ENCODE measurements around the gene SGTA. TPM values are rescaled to one million over a fixed set of nuclear protein-coding genes. Genes with fewer than 3 reads are reported as not detected.

The SGTA gene
- total and polyA plus RNA-seq, 2 of the 13 experiments (the other 11 are each of a cell fraction or from before 2014, with no cell fraction given): 43.9 to 47.4 TPM

DNA sequence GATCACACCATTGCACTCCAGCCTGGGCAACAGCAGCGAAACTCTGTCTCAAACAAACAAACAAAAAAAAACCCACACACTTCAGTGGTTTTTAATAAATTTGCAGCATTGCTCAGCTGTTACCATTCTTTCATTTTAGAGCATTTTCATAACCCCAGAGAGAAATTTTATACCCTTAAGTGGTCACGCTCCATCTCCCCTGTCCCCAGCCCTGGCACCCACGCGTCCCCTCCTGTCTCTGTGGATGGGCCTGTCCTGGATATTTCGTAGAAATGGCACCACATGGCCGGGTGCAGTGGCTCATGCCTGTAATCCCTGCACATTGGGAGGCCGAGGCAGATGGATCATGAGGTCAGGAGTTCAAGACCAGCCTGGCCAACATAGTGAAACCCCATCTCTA lies 10.1 kb upstream of the SGTA start:
- Histone ChIP-seq H3K27ac (ENCODE audit: extremely low read length, insufficient read depth, low read length) (no peak overlapping the region), H3K79me2 (ENCODE audit: insufficient read depth, low read length) (peaks cover 11% of the 10 kb centered on the region), H3K9ac (ENCODE audit: insufficient read depth, low read depth, low read length) (no peak overlapping the region), H3K4me3 (replicated peaks in 1 of 3; ENCODE audit: insufficient read depth in 1 of 3, low read depth in 2 of 3, low read length in 3 of 3) (no peak overlapping the region), H4K20me1 (ENCODE audit: insufficient read depth, low read length) (peaks cover 15% of the 10 kb centered on the region), H3K36me3 (replicated peaks in 1 of 2; ENCODE audit: control insufficient read depth in 1 of 2, insufficient read depth in 2 of 2, low read length in 2 of 2) (peaks cover 20 to 57% of the 10 kb centered on the region in 2 experiments), H3K27me3 (ENCODE audit: control insufficient read depth in 1 of 2, insufficient read depth in 2 of 2, low read length in 2 of 2) (no peaks in the 10 kb centered on the region), H3K4me1 (ENCODE audit: insufficient read depth, low read length) (peaks cover 35% of the 10 kb centered on the region), H2AFZ (ENCODE audit: low read length) (no peak overlapping the region), H3K9me3 (ENCODE audit: low read length) (no peaks in the 10 kb centered on the region), H3K4me2 (ENCODE audit: low read depth, low read length) (no peak overlapping the region)
- FAIRE-seq (no peak), ATAC-seq (no peak), DNase-seq (ENCODE audit: low spot score) (no peak)
- ChIA-PET CTCF (ENCODE audit: low intra/inter-chr PET ratio, low total read pairs) (no interaction called here), POLR2A (no interaction called here)
- BruUV-seq (replicated peaks): no TSS peak
- intact Hi-C loops (cut with micrococcal nuclease; ENCODE audit: unreplicated experiment) (no loop called here), in situ Hi-C loops (cut with HindIII; ENCODE audit: extremely low pct_ligation_motif_present, low pct_unique_long_range_greater_than_20kb) (no loop called here)
- WGBS (ENCODE audit: low lambda C conversion rate): 100% methylated on average over 7 of the region's 7 CpGs
- TF ChIP-seq IRX3 (CRISPR knock-in tag; IDR thresholded peaks at IDR 0.05; ENCODE audit: borderline replicate concordance, low read depth) (no peak), ZNF451 (CRISPR knock-in tag; IDR thresholded peaks at IDR 0.05) (no peak), JARID2 (CRISPR knock-in tag; IDR thresholded peaks at IDR 0.05; ENCODE audit: insufficient replicate concordance) (no peak), ZNF460 (CRISPR knock-in tag; IDR thresholded peaks at IDR 0.05; ENCODE audit: borderline replicate concordance) (no peak), CREB1 (IDR thresholded peaks at IDR 0.05) (no peak), CREB1 (CRISPR knock-in tag; IDR thresholded peaks at IDR 0.05) (no peak), GABPA (IDR thresholded peaks at IDR 0.05; ENCODE audit: low read depth, low read length) (no peak), GABPA (CRISPR knock-in tag; IDR thresholded peaks at IDR 0.05; ENCODE audit: low read depth) (no peak), SPEN (CRISPR knock-in tag; IDR thresholded peaks at IDR 0.05; ENCODE audit: low read depth) (no peak), PRPF4 (IDR thresholded peaks at IDR 0.05; ENCODE audit: low read depth, low read length, poor library complexity, severe bottlenecking) (no peak), ZNF34 (CRISPR knock-in tag; IDR thresholded peaks at IDR 0.05; ENCODE audit: borderline replicate concordance) (no peak), NR1H2 (CRISPR knock-in tag; IDR thresholded peaks at IDR 0.05; ENCODE audit: borderline replicate concordance, low read depth) (no peak)
- TF ChIP-seq, protein P1, sequence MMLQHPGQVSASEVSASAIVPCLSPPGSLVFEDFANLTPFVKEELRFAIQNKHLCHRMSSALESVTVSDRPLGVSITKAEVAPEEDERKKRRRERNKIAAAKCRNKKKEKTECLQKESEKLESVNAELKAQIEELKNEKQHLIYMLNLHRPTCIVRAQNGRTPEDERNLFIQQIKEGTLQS (CRISPR knock-in tag; IDR thresholded peaks at IDR 0.05): no peak
- TF ChIP-seq, protein P2, sequence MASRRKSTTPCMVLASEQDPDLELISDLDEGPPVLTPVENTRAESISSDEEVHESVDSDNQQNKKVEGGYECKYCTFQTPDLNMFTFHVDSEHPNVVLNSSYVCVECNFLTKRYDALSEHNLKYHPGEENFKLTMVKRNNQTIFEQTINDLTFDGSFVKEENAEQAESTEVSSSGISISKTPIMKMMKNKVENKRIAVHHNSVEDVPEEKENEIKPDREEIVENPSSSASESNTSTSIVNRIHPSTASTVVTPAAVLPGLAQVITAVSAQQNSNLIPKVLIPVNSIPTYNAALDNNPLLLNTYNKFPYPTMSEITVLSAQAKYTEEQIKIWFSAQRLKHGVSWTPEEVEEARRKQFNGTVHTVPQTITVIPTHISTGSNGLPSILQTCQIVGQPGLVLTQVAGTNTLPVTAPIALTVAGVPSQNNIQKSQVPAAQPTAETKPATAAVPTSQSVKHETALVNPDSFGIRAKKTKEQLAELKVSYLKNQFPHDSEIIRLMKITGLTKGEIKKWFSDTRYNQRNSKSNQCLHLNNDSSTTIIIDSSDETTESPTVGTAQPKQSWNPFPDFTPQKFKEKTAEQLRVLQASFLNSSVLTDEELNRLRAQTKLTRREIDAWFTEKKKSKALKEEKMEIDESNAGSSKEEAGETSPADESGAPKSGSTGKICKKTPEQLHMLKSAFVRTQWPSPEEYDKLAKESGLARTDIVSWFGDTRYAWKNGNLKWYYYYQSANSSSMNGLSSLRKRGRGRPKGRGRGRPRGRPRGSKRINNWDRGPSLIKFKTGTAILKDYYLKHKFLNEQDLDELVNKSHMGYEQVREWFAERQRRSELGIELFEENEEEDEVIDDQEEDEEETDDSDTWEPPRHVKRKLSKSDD (CRISPR knock-in tag; IDR thresholded peaks at IDR 0.05; ENCODE audit: low read depth): no peak
- TF ChIP-seq, protein P3, sequence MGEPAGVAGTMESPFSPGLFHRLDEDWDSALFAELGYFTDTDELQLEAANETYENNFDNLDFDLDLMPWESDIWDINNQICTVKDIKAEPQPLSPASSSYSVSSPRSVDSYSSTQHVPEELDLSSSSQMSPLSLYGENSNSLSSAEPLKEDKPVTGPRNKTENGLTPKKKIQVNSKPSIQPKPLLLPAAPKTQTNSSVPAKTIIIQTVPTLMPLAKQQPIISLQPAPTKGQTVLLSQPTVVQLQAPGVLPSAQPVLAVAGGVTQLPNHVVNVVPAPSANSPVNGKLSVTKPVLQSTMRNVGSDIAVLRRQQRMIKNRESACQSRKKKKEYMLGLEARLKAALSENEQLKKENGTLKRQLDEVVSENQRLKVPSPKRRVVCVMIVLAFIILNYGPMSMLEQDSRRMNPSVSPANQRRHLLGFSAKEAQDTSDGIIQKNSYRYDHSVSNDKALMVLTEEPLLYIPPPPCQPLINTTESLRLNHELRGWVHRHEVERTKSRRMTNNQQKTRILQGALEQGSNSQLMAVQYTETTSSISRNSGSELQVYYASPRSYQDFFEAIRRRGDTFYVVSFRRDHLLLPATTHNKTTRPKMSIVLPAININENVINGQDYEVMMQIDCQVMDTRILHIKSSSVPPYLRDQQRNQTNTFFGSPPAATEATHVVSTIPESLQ (CRISPR knock-in tag; conservative IDR thresholded peaks at IDR 0.05): no peak
- TF ChIP-seq, protein P4, sequence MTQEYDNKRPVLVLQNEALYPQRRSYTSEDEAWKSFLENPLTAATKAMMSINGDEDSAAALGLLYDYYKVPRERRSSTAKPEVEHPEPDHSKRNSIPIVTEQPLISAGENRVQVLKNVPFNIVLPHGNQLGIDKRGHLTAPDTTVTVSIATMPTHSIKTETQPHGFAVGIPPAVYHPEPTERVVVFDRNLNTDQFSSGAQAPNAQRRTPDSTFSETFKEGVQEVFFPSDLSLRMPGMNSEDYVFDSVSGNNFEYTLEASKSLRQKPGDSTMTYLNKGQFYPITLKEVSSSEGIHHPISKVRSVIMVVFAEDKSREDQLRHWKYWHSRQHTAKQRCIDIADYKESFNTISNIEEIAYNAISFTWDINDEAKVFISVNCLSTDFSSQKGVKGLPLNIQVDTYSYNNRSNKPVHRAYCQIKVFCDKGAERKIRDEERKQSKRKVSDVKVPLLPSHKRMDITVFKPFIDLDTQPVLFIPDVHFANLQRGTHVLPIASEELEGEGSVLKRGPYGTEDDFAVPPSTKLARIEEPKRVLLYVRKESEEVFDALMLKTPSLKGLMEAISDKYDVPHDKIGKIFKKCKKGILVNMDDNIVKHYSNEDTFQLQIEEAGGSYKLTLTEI (CRISPR knock-in tag; conservative IDR thresholded peaks at IDR 0.05): no peak
- TF ChIP-seq, protein P5, sequence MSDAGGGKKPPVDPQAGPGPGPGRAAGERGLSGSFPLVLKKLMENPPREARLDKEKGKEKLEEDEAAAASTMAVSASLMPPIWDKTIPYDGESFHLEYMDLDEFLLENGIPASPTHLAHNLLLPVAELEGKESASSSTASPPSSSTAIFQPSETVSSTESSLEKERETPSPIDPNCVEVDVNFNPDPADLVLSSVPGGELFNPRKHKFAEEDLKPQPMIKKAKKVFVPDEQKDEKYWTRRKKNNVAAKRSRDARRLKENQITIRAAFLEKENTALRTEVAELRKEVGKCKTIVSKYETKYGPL (CRISPR knock-in tag; IDR thresholded peaks at IDR 0.05): no peak

Measured in HepG2 (cell line).